ENCODE results near the gene NOL9. TPM values are rescaled to one million over a fixed set of nuclear protein-coding genes. Genes with fewer than 3 reads are reported as not detected.
A peak's percentile ranks its signal among the peaks of the same experiment; 100 is the strongest.

The NOL9 gene
- total RNA-seq, 1 experiment from 2014 or later: 49.2 TPM

- no peaks in the 10 kb centered on the region for H3K9me3 Mint-ChIP-seq (ENCODE audit: unreplicated experiment)
- peaks cover 38% of the 10 kb centered on the region for H3K4me1 Mint-ChIP-seq (ENCODE audit: insufficient read depth, unreplicated experiment)
- no peaks in the 10 kb centered on the region for H3K27me3 Mint-ChIP-seq (ENCODE audit: insufficient read depth, unreplicated experiment)
- peak; percentile 78 for DNase-seq (ENCODE audit: unreplicated experiment)
- BruUV-seq (replicated peaks): no TSS peak
- ChIA-PET POLR2A (interaction anchor here (0.6 to 6.3 kb wide), 14 partner anchors 13 to 123 kb away, joined by 3 to 63 read pairs (median 10); partner anchors contain the start of genes ACOT7, KLHL21, NOL9 and ZBTB48), CTCF (interaction anchor here (0.6 to 4.9 kb wide), 20 partner anchors 9 to 146 kb away, joined by 3 to 26 read pairs (median 4); partner anchors contain the start of genes NOL9 and TAS1R1)
- intact Hi-C loops (cut with micrococcal nuclease): loop anchor here (10.0 kb wide), 1 partner anchor 155 kb away; no protein-coding TSS in a partner anchor
- peaks cover 11% of the 10 kb centered on the region for H3K36me3 Mint-ChIP-seq (ENCODE audit: insufficient read depth, unreplicated experiment)
- TF ChIP-seq CTCF (IDR thresholded peaks at IDR 0.05; ENCODE audit: unreplicated experiment): peak; percentile 97
- H3K4me3 Mint-ChIP-seq (ENCODE audit: unreplicated experiment): peak overlapping the region; percentile 77
- H3K27ac Mint-ChIP-seq (ENCODE audit: low read depth, unreplicated experiment): peak overlapping the region; percentile 66
These were observed 64.5 kb downstream of the NOL9 start for GRCh38 chr1:6489799-6490180.

GRCh38 chr1:6489383-6489765, 64.9 kb downstream of the NOL9 start:
- Mint-ChIP-seq H3K27me3 (ENCODE audit: insufficient read depth, unreplicated experiment) (no peaks in the 10 kb centered on the region), H3K4me3 (ENCODE audit: unreplicated experiment) (peak overlapping the region; percentile 77), H3K9me3 (ENCODE audit: unreplicated experiment) (no peaks in the 10 kb centered on the region), H3K27ac (ENCODE audit: low read depth, unreplicated experiment) (peak overlapping the region; percentile 66), H3K4me1 (ENCODE audit: insufficient read depth, unreplicated experiment) (peaks cover 38% of the 10 kb centered on the region), H3K36me3 (ENCODE audit: insufficient read depth, unreplicated experiment) (peaks cover 7% of the 10 kb centered on the region)
- intact Hi-C loops (cut with micrococcal nuclease): loop anchor here (10.0 kb wide), 1 partner anchor 155 kb away; no protein-coding TSS in a partner anchor
- BruUV-seq (replicated peaks): no TSS peak
- no peak for DNase-seq (ENCODE audit: unreplicated experiment)
- POLR2A ChIA-PET: interaction anchor here (0.6 to 6.3 kb wide), 17 partner anchors 13 to 137 kb away, joined by 3 to 63 read pairs (median 5); partner anchors contain the start of genes ACOT7, KLHL21, NOL9 and ZBTB48
- CTCF ChIA-PET: interaction anchor here (0.6 to 4.9 kb wide), 16 partner anchors 9 to 145 kb away, joined by 3 to 26 read pairs (median 4); partner anchors contain the start of genes NOL9 and TAS1R1
- TF ChIP-seq CTCF (IDR thresholded peaks at IDR 0.05; ENCODE audit: unreplicated experiment): no peak

- peaks cover 5% of the 10 kb centered on the region for H3K36me3 Mint-ChIP-seq (ENCODE audit: insufficient read depth, unreplicated experiment)
- intact Hi-C loops (cut with micrococcal nuclease): loop anchor here (10.0 kb wide), 1 partner anchor 156 kb away; no protein-coding TSS in a partner anchor
- H3K27ac Mint-ChIP-seq (ENCODE audit: low read depth, unreplicated experiment): peak overlapping the region; percentile 51
- H3K27me3 Mint-ChIP-seq (ENCODE audit: insufficient read depth, unreplicated experiment): no peaks in the 10 kb centered on the region
- H3K4me3 Mint-ChIP-seq (ENCODE audit: unreplicated experiment): peak overlapping the region; percentile 77
- peak; percentile 89 for DNase-seq (ENCODE audit: unreplicated experiment)
- TF ChIP-seq CTCF (IDR thresholded peaks at IDR 0.05; ENCODE audit: unreplicated experiment): no peak
- no peaks in the 10 kb centered on the region for H3K9me3 Mint-ChIP-seq (ENCODE audit: unreplicated experiment)
- peaks cover 38% of the 10 kb centered on the region for H3K4me1 Mint-ChIP-seq (ENCODE audit: insufficient read depth, unreplicated experiment)
- BruUV-seq (replicated peaks): no TSS peak
- ChIA-PET CTCF (interaction anchor here (0.5 to 4.9 kb wide), 19 partner anchors 9 to 244 kb away, joined by 3 to 26 read pairs (median 4); partner anchors contain the start of genes NOL9 and TAS1R1), POLR2A (interaction anchor here (0.6 to 6.3 kb wide), 23 partner anchors 9 to 145 kb away, joined by 3 to 63 read pairs (median 4); partner anchors contain the start of genes ACOT7, KLHL21, NOL9 and ZBTB48)
These were observed 65.5 kb downstream of the NOL9 start for GRCh38 chr1:6488602-6489382.
